PC-9 (cell line): ENCODE measurements around the gene FAM161B. TPM values are rescaled to one million over a fixed set of nuclear protein-coding genes. Genes with fewer than 3 reads are reported as not detected.
A peak's percentile ranks its signal among the peaks of the same experiment; 100 is the strongest.

Source experiments
- BruUV-seq: library from RNA; stranded (reverse); fragments of 400-500 nt; replicated peaks from 2 replicates; lab custom pipeline; 2021; lab: Mats Ljungman, UMichigan
- CTCF ChIA-PET: fragments of 300-600 bp; sonication (Branson Sonifier 250); formaldehyde crosslinking; loops from one replicate; lab custom pipeline; 2022; ENCODE audit warnings: antibody characterized with exemption; lab: Charles Lee
- POLR2A ChIA-PET: fragments of 300-600 bp; sonication (Branson Sonifier 250); formaldehyde crosslinking; loops from one replicate; lab custom pipeline; 2022; ENCODE audit warnings: antibody characterized with exemption; ENCODE audit not compliant: unreplicated experiment; lab: Charles Lee
- DNase-seq, 2 experiments: peaks; one replicate each; pipeline versions ENCODE4 v3.0.0 to v3.0.0-alpha.2; 2015 to 2022; ENCODE audit warnings: mixed read lengths in 1 of 2
- H2AFZ ChIP-seq: fragments of 200-600 bp; sonication (generic); 2 replicates; pipeline ENCODE4 v1.8.1; 2017; ENCODE audit warnings: antibody characterized with exemption
- H3F3A ChIP-seq: fragments of 200-600 bp; sonication (generic); 2 replicates; pipeline ENCODE4 v1.8.1; 2017; ENCODE audit warnings: antibody characterized with exemption, mild to moderate bottlenecking, low read depth; ENCODE audit not compliant: insufficient read depth
- H3K27ac ChIP-seq: fragments of 200-600 bp; sonication (generic); 2 replicates; pipeline ENCODE4 v1.6.1; 2016; ENCODE audit warnings: mixed run types
- H3K27me3 ChIP-seq: fragments of 200-600 bp; sonication (generic); 2 replicates; pipeline ENCODE4 v1.6.1; 2016; ENCODE audit warnings: low read depth, mixed run types; ENCODE audit not compliant: insufficient read depth
- H3K36me3 ChIP-seq: fragments of 200-600 bp; sonication (generic); 2 replicates; pipeline ENCODE4 v1.6.1; 2016; ENCODE audit warnings: low read depth, mixed run types
- H3K4me1 ChIP-seq: fragments of 200-600 bp; sonication (generic); replicated peaks from 2 replicates; pipeline ENCODE4 v1.6.1; 2016; ENCODE audit warnings: mixed run types; ENCODE audit not compliant: insufficient read depth
- H3K4me2 ChIP-seq: fragments of 200-600 bp; sonication (generic); 2 replicates; pipeline ENCODE4 v1.6.1; 2017; ENCODE audit warnings: mixed run types
- H3K4me3 ChIP-seq: fragments of 200-600 bp; sonication (generic); 2 replicates; pipeline ENCODE4 v1.6.1; 2016; ENCODE audit warnings: mixed run types
- H3K79me2 ChIP-seq: fragments of 200-600 bp; sonication (generic); 2 replicates; pipeline ENCODE4 v1.6.1; 2017; ENCODE audit warnings: low read depth, mixed run types
- H3K9me2 ChIP-seq: fragments of 200-600 bp; sonication (generic); 2 replicates; pipeline ENCODE4 v1.8.1; 2017; ENCODE audit warnings: mild to moderate bottlenecking; ENCODE audit not compliant: insufficient read depth
- H3K9me3 ChIP-seq: fragments of 200-600 bp; sonication (generic); 2 replicates; pipeline ENCODE4 v1.8.1; 2016; ENCODE audit warnings: low read depth; ENCODE audit not compliant: insufficient read depth
- H4K20me1 ChIP-seq: fragments of 200-600 bp; sonication (generic); 2 replicates; pipeline ENCODE4 v1.8.1; 2017; ENCODE audit not compliant: insufficient read depth
- CTCF ChIP-seq: fragments of 200-600 bp; sonication (generic); conservative IDR thresholded peaks from 2 replicates; pipeline ENCODE4 v1.6.1; 2017; ENCODE audit warnings: mixed run types, antibody characterized with exemption, mild to moderate bottlenecking, moderate library complexity
- EZH2 ChIP-seq: fragments of 200-600 bp; sonication (generic); IDR thresholded peaks from 2 replicates; pipeline ENCODE4 v1.8.0; 2017; ENCODE audit warnings: antibody characterized with exemption, low read depth
- intact Hi-C: fragments of 100-400 bp; cut with micrococcal nuclease; formaldehyde crosslinking; loops from one replicate; pipeline ENCODE4 v1.10.0; 2022; ENCODE audit not compliant: unreplicated experiment
- total RNA-seq: library from RNA; stranded (reverse); gene quantifications from 2 replicates; pipeline ENCODE4 v1.2.3, GENCODE V29; 2021

Gene FAM161B
- total RNA-seq, 1 experiment from 2014 or later = 1.6 TPM

DNA sequence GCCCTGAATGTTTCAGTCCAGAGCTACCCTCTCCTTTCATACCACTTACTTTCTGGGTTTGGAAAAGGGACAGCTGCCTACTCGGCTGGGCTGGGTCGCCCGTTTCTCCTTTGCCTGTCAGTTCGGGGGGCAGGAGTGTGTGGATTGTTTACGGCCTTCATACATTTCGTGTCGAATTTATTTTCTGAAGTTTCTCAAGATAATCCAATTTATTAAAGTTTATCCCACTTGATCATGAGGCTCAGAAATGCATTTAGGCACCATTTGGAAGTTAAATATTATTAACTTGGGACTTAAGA, 62.6 kb downstream of the FAM161B start:
- Histone ChIP-seq H3K9me2 (no peaks in the 10 kb centered on the region), H2AFZ (peak overlapping the region; percentile 96), H3K4me2 (peak overlapping the region; percentile 81), H3K27ac (peak overlapping the region; percentile 70), H3K4me1 (peaks cover 32% of the 10 kb centered on the region), H3K36me3 (peaks cover 4% of the 10 kb centered on the region; the same call in 1 of the 2 replicates), H3K9me3 (no peaks in the 10 kb centered on the region), H3K4me3 (peak overlapping the region; percentile 91), H3K79me2 (peaks cover 75% of the 10 kb centered on the region), H4K20me1 (peaks cover 27% of the 10 kb centered on the region), H3F3A (peaks cover 35% of the 10 kb centered on the region; the same call in 1 of the 2 replicates), H3K27me3 (no peaks in the 10 kb centered on the region)
- ChIA-PET CTCF (interaction anchor here (0.5 kb wide), 1 partner anchor 157 kb away, joined by 3 read pairs; no protein-coding TSS in a partner anchor), POLR2A (interaction anchor here (0.5 to 1.1 kb wide), 3 partner anchors 36 to 882 kb away, joined by 4 to 14 read pairs (median 6); no protein-coding TSS in a partner anchor)
- intact Hi-C loops = loop anchor here (2.0 to 5.0 kb wide), 3 partner anchors 36 to 162 kb away; partner anchors contain the start of gene PTGR2
- BruUV-seq = no TSS peak
- TF ChIP-seq EZH2 (no peak), CTCF (no peak)
- no peak for DNase-seq

- H3K4me2 ChIP-seq = peak within 1 kb of the TSS; percentile 81
- H3K4me3 ChIP-seq = peak within 1 kb of the TSS; percentile 91
- CTCF ChIA-PET = interaction anchor here (0.5 to 0.6 kb wide), 2 partner anchors 65 to 156 kb away, joined by 3 read pairs; no protein-coding TSS in a partner anchor
- H3F3A ChIP-seq = peaks cover 35% of the 10 kb centered on the region; the same call in 1 of the 2 replicates
- peak within 1 kb of the TSS; percentile 70 for H3K27ac ChIP-seq
- no peaks in the 10 kb centered on the region for H3K9me3 ChIP-seq
- peak; percentile 85 to 91 for DNase-seq
- no peaks in the 10 kb centered on the region for H3K27me3 ChIP-seq
- peaks cover 32% of the 10 kb centered on the region for H3K4me1 ChIP-seq
- peak within 1 kb of the TSS; percentile 96 for H2AFZ ChIP-seq
- peaks cover 23% of the 10 kb centered on the region for H4K20me1 ChIP-seq
- no peaks in the 10 kb centered on the region for H3K9me2 ChIP-seq
- POLR2A ChIA-PET = interaction anchor here (0.5 to 1.1 kb wide), 8 partner anchors 23 to 881 kb away, joined by 3 to 14 read pairs (median 4); no protein-coding TSS in a partner anchor
- H3K79me2 ChIP-seq = peaks cover 71% of the 10 kb centered on the region
- TF ChIP-seq EZH2 = no peak
- no peak for TF ChIP-seq CTCF
- TSS peak; percentile 59 for BruUV-seq
- peaks cover 4% of the 10 kb centered on the region; the same call in 1 of the 2 replicates for H3K36me3 ChIP-seq
- intact Hi-C loops = loop anchor here (2.0 to 5.0 kb wide), 3 partner anchors 36 to 162 kb away; partner anchors contain the start of gene PTGR2
These were observed 63.2 kb downstream of the FAM161B start, which contains the start of gene ZNF410 for GRCh38 chr14:73886449-73887317. ZNF410 (plus strand) TSS chr14:73886859; CDS start chr14:73892176, 5,317 bp downstream.

GRCh38 chr14:73884438-73885190, 65.3 kb downstream of the FAM161B start:
- Histone ChIP-seq H3K36me3 (no peaks in the 10 kb centered on the region), H4K20me1 (peaks cover 14% of the 10 kb centered on the region; the same call in 1 of the 2 replicates), H3K27ac (no peak overlapping the region), H3K4me1 (peaks cover 32% of the 10 kb centered on the region), H3K27me3 (no peaks in the 10 kb centered on the region), H3K79me2 (peaks cover 52% of the 10 kb centered on the region), H2AFZ (no peak overlapping the region), H3K9me3 (no peaks in the 10 kb centered on the region), H3K9me2 (no peaks in the 10 kb centered on the region), H3K4me2 (peak overlapping the region; percentile 81; the same call in 1 of the 2 replicates), H3F3A (peaks cover 35% of the 10 kb centered on the region; the same call in 1 of the 2 replicates), H3K4me3 (0 out of 2 replicates have a peak overlapping the region, but pooled peaks have one; percentile 91)
- TF ChIP-seq EZH2 = no peak
- TF ChIP-seq CTCF = no peak
- ChIA-PET CTCF (no interaction called here), POLR2A (no interaction called here)
- BruUV-seq = no TSS peak
- DNase-seq = no peak
- intact Hi-C loops = loop anchor here (5.0 kb wide), 1 partner anchor 142 kb away; no protein-coding TSS in a partner anchor
